ENCODE data around the gene RALGAPB.

RALGAPB gene

GRCh38 chr20:38603286-38603685 is 130.6 kb downstream of the RALGAPB start:
- no peak overlapping the region for H3K4me3 ChIP-seq (ENCODE audit: low read depth, low read length)

- H3K4me3 ChIP-seq (ENCODE audit: low read depth, low read length), result no peak overlapping the region
Observed at GRCh38 chr20:38604873-38605303, 132.2 kb downstream of the RALGAPB start.

- no peak overlapping the region for H3K4me3 ChIP-seq (ENCODE audit: low read depth, low read length)
Observed at GRCh38 chr20:38607351-38607750, 134.7 kb downstream of the RALGAPB start.

GRCh38 chr20:38608188-38608587 is 135.5 kb downstream of the RALGAPB start:
- no peak overlapping the region for H3K4me3 ChIP-seq (ENCODE audit: low read depth, low read length)

DNA sequence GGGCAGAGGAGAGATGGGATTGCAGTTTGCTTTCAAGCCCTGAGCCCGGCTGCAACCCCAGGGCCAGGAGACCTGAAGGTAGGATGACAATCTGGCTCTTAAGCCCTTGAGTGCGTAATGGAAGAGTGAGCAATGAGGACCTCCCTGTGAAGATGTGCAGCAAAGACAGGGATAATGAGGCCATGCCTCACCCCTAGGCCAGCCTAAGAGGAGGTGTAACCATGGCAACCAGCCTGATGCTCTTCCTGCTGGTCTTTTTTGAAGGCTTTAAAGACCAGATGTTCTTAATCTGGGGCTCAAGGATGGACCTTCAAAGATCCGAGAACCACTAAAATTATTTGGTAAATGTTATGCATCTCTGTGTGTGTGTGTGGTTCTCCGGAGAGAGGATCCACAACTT is 137.2 kb downstream of the RALGAPB start:
- no peak overlapping the region for H3K4me3 ChIP-seq (ENCODE audit: low read depth, low read length)

GRCh38 chr20:38610521-38610920 is 137.9 kb downstream of the RALGAPB start:
- H3K4me3 ChIP-seq (ENCODE audit: low read depth, low read length), result no peak overlapping the region

GRCh38 chr20:38612751-38613515 is 140.3 kb downstream of the RALGAPB start:
- H3K4me3 ChIP-seq (ENCODE audit: low read depth, low read length), result no peak overlapping the region

GRCh38 chr20:38615283-38615682 is 142.6 kb downstream of the RALGAPB start:
- no peak overlapping the region for H3K4me3 ChIP-seq (ENCODE audit: low read depth, low read length)

GRCh38 chr20:38616457-38616856 is 143.8 kb downstream of the RALGAPB start:
- H3K4me3 ChIP-seq (ENCODE audit: low read depth, low read length), result no peak overlapping the region

DNA sequence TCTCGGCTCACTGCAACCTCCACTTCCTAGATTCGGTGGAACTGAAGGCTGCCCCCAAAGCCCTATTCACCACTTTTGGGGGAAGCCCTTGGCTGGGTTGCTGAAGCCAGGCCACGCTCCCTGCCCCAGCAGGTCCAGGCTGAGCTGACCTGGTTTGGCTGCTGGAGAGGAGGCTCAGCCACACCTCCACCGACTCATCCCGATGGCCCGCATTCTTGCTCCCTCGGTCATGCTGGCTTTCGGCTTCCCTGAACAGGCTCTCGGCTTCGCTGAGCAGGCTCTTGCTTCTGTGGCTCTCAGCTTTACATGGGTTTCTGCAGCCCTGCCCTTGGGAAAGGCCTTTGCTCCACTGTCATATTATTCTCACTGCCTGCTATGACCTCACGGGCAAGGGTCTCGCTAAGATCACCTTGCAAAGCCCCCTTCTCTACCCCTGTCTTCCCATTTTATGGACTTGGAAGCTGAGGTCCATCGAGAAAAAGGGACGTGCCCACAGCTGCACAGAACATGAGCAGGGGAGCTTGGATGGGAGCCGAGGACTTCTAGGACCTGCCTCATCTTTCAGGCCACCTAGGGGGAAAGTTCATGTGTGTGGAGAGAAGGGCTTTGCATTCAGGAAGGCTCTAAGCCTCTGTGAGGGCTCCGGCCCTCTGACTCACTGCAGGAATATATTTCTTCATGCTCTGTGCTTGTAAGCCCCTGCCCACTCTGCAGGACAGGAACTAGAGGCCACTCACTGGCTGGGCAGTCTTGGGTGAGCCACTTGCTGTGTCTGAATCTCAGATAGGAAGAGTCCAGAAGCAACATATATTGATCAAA is 144.6 kb downstream of the RALGAPB start:
- no peak overlapping the region for H3K4me3 ChIP-seq (ENCODE audit: low read depth, low read length)

- H3K4me3 ChIP-seq (ENCODE audit: low read depth, low read length), result no peak overlapping the region
Observed at GRCh38 chr20:38617830-38618196, 145.2 kb downstream of the RALGAPB start.

- no peak overlapping the region for H3K4me3 ChIP-seq (ENCODE audit: low read depth, low read length)
Observed at GRCh38 chr20:38620441-38620840, 147.8 kb downstream of the RALGAPB start.

DNA sequence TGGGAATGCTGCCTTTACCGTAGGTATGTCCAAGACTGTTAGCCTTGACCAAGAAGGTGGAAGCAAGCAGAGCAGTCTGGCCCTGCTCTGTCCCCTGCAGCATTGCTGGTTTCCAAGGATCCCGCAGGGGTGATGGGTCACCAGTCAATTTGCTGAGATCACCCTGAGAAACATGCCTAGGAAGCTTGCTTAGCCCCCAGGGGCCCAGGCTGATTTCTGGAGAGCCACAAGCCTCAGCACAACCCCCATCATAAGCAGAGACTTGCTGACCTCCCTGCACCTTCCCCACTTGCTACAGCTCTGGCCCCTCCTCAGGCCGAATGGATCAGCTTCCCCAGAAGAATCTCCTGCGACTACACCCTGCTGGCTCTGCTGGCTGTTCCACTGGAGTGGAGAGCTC is 150.4 kb downstream of the RALGAPB start:
- no peak overlapping the region for H3K4me3 ChIP-seq (ENCODE audit: low read depth, low read length)

GRCh38 chr20:38624084-38624483 is 151.4 kb downstream of the RALGAPB start:
- H3K4me3 ChIP-seq (ENCODE audit: low read depth, low read length), result no peak overlapping the region

- no peak overlapping the region for H3K4me3 ChIP-seq (ENCODE audit: low read depth, low read length)
Observed at GRCh38 chr20:38625896-38626295, 153.3 kb downstream of the RALGAPB start.

- no peak overlapping the region for H3K4me3 ChIP-seq (ENCODE audit: low read depth, low read length)
Observed at GRCh38 chr20:38626921-38627659, 154.4 kb downstream of the RALGAPB start.

All from iPS-11a (cell line).